Upper lobe of right lung (tissue), 1 donor: ENCODE measurements around the gene UNG. TPM values are rescaled to one million over a fixed set of nuclear protein-coding genes. Genes with fewer than 3 reads are reported as not detected.

Experiments used
- ATAC-seq: fragments of 200-7000 bp; cut with Tn5 transposase; one replicate; pipeline ENCODE4 v1.9.1; 2020; ENCODE audit warnings: mild to moderate bottlenecking, moderate library complexity
- DNase-seq: peaks from one replicate; pipeline ENCODE4 v3.0.0-alpha.2; 2020
- H3K27ac ChIP-seq: fragments of 200-600 bp; one replicate; pipeline ENCODE4 v1.8.0; 2022
- H3K27me3 ChIP-seq: fragments of 200-600 bp; one replicate; pipeline ENCODE4 v1.8.0; 2022; ENCODE audit warnings: mild to moderate bottlenecking
- H3K36me3 ChIP-seq: fragments of 200-600 bp; one replicate; pipeline ENCODE4 v1.8.0; 2022
- H3K4me1 ChIP-seq: fragments of 200-600 bp; one replicate; pipeline ENCODE4 v1.8.0; 2022
- H3K4me3 ChIP-seq: fragments of 200-600 bp; one replicate; pipeline ENCODE4 v1.8.0; 2022; ENCODE audit warnings: mild to moderate bottlenecking
- H3K9me3 ChIP-seq: fragments of 200-600 bp; one replicate; pipeline ENCODE4 v1.8.0; 2022
- intact Hi-C: fragments of 100-400 bp; cut with DNase I; formaldehyde crosslinking; loops from one replicate; pipeline ENCODE4 v1.11.0; 2022
- total RNA-seq: library from RNA; stranded (reverse); fragmentation: NEBNext Ultra II Directional; extraction: Animal tissue kit (Norgen Biotek cat#: 25700); gene quantifications from one replicate; pipeline ENCODE4 v1.2.1, GENCODE V29; 2021
- TF ChIP-seq, protein P1 (sequence below): fragments of 200-600 bp; IDR thresholded peaks from one replicate; pipeline ENCODE4 v1.8.0; 2022; ENCODE audit warnings: antibody characterized with exemption
- donor health status: DM: no; HTN: yes; CAD: no; lungs with severe emphysema.

The UNG gene
- total RNA-seq, 1 donor from 2014 or later: 18.2 TPM

DNA sequence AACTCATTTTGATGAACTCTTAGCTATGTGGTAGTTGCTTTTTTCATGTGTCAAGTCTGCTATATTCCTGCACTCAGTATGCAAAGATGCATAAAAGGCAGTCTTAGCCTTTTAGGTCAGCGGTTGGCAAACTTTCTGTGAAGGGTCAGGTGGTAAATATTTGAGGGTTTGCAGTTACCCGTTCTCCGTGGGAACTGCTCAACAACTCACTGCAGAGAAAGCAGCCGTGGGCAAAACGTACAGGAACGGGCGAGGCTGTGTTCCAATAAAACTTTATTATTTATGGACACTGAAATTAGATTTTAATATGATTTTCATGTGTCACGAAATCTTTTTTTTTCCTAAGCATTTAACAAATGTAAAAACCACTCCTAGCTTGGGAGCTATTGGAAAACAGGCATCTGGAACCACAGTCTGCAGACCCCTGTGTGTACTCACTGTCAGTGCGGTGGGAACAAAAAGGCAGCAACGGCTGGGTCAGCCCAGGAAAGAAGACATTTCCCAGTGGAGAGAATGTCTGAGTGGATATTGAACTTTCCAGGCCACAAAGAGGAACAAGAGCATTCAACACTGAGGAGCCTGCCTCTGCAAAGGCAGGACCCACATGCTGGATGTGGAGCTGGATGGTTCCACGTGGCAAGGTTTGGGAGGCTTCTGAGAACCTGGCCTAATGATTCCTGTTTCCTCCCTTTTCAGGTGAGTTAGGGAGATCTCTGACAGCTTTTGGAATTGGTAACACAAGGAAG is 15.5 kb downstream of the UNG start:
- Histone ChIP-seq H3K4me3 (no peak overlapping the region), H3K27ac (peak overlapping the region; percentile 75), H3K9me3 (no peaks in the 10 kb centered on the region), H3K36me3 (no peaks in the 10 kb centered on the region), H3K27me3 (no peaks in the 10 kb centered on the region), H3K4me1 (peaks cover 60% of the 10 kb centered on the region)
- DNase-seq (no peak), ATAC-seq (no peak)
- intact Hi-C loops: no loop called here
- TF ChIP-seq, protein P1, sequence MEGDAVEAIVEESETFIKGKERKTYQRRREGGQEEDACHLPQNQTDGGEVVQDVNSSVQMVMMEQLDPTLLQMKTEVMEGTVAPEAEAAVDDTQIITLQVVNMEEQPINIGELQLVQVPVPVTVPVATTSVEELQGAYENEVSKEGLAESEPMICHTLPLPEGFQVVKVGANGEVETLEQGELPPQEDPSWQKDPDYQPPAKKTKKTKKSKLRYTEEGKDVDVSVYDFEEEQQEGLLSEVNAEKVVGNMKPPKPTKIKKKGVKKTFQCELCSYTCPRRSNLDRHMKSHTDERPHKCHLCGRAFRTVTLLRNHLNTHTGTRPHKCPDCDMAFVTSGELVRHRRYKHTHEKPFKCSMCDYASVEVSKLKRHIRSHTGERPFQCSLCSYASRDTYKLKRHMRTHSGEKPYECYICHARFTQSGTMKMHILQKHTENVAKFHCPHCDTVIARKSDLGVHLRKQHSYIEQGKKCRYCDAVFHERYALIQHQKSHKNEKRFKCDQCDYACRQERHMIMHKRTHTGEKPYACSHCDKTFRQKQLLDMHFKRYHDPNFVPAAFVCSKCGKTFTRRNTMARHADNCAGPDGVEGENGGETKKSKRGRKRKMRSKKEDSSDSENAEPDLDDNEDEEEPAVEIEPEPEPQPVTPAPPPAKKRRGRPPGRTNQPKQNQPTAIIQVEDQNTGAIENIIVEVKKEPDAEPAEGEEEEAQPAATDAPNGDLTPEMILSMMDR: no peak

DNA sequence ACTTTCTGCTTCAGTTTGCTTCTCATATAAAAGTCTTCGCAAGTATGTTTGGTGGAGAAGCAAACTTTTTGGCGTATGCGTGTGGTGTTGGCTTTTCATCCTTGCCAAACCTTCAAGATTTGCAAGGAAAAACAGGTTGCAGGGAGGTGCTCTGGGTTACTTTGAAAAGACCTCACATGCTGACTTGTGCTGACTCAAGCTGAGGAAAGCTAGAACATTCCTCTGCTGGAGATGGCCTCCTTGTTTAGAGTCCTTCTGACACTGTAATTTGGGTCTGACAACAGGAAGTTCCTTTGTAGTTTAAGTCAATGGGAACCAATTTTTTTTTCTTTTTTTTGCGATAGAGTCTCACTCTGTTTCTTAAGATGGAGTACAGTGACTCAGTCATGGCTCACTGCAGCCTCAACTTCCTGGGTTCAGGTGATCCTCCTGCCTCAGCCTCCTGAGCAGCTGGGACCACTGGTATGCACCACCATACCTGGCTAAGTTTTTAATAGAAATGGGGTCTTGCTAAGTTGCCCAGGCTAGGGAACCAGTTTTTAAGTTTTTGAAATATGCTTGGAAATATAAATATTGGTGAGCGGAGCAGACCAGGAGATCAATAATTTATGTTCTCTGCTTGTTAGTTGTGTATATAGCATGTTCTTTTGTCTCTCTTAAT is 16.4 kb downstream of the UNG start:
- no peak for ATAC-seq
- H3K36me3 ChIP-seq: no peaks in the 10 kb centered on the region
- intact Hi-C loops: no loop called here
- TF ChIP-seq, protein P1: no peak
- no peaks in the 10 kb centered on the region for H3K27me3 ChIP-seq
- H3K4me1 ChIP-seq: peaks cover 63% of the 10 kb centered on the region
- no peak for DNase-seq
- no peak overlapping the region for H3K4me3 ChIP-seq
- no peaks in the 10 kb centered on the region for H3K9me3 ChIP-seq
- H3K27ac ChIP-seq: peak overlapping the region; percentile 75

DNA sequence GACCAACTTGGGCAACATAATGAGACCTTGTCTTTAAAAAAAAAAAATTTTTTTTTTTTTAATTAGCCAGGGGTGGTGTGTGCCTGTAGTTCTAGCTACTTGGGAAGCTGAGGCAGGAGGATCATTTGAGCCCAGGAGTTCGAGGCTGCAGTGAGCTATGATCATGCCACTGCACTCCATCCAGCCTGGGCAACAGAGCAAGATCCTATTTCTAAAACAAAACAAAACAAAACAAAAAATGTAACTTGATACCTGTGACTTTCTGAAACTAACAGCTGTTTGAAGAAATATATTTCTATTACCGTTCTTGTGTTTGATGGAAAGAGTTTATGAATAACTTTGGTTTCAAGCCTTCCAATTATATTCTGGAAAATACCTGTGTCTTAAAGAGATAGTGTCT is 17.2 kb downstream of the UNG start:
- Histone ChIP-seq H3K4me1 (peaks cover 63% of the 10 kb centered on the region), H3K36me3 (no peaks in the 10 kb centered on the region), H3K27me3 (no peaks in the 10 kb centered on the region), H3K27ac (peak overlapping the region; percentile 75), H3K4me3 (no peak overlapping the region), H3K9me3 (no peaks in the 10 kb centered on the region)
- TF ChIP-seq, protein P1: no peak
- no peak for ATAC-seq
- DNase-seq: no peak
- intact Hi-C loops: no loop called here

DNA sequence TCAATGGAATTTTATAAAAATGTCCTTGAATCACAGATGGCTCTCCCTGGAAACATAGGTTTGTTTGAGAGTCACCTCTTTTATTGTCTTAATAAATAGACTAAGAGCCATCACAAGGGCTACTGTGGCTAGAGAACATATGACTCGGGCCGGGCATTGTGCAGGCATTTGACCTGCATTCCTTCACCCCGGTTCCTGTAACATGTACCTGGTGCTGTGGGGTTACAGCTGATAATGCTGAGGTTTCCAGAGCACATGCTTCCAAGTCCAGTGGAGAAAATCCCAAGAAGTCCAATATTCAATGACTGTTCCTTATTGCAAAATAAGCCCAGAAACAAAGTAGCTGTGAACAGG is 18.0 kb downstream of the UNG start:
- H3K27ac ChIP-seq: peak overlapping the region; percentile 75

DNA sequence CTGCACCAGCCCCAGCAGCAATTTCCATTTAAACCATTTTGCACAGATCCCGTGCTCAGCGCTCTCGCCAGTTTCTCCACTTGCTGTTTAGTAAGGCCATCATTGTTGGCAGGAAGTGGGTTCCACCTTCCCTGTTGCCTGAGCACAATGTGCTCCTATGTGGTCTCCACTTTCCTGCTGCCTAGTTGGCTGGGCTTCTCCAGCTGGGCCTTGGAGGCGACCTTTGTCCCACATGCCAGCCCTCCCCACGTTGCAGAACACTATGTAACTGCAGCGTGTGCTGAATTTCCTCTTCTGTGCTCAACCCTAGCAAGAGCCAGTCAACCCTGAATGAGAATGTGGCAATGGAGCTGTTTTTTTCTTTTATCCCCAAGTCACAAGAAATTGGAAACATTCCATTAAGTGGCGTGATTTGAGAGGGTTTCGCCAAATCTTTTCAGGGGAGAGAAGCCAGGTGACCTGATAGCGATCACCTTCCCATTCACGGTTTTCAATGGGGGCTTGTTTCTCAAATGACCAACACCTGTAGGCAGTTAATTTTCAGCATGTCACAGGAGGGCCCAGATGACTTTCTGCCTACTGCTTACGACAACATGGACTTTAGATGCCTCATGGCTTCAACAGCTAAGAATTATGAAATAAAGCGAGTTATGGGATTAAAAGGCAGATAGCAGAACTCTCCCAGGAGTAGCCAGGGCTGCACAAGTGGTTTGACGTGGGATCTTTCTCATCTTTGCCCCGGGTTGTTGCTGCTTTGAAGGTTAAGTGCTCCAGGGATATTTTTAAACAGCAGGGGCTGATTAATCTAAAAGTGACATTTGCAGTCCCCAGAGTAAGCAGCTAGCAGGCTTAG is 18.6 kb downstream of the UNG start, which contains the start of gene ACACB:
TSS of gene ACACB (plus strand) at position 830 of the 853 bp plus-strand sequence. CDS start 22,819 bp downstream, outside the sequence.
- Histone ChIP-seq H3K4me1 (peaks cover 57% of the 10 kb centered on the region), H3K36me3 (no peaks in the 10 kb centered on the region), H3K27ac (peak within 1 kb of the TSS; percentile 75), H3K27me3 (no peaks in the 10 kb centered on the region), H3K9me3 (no peaks in the 10 kb centered on the region), H3K4me3 (no peak within 1 kb of the TSS)
- TF ChIP-seq, protein P1: no peak
- intact Hi-C loops: no loop called here
- ATAC-seq (peak; percentile 79), DNase-seq (peak; percentile 83)

More for the DNA sequence above, 18.0 kb downstream of the UNG start:
- H3K9me3 ChIP-seq: no peaks in the 10 kb centered on the region
- H3K27me3 ChIP-seq: no peaks in the 10 kb centered on the region
- TF ChIP-seq, protein P1: no peak
- peaks cover 61% of the 10 kb centered on the region for H3K4me1 ChIP-seq
- DNase-seq: no peak
- H3K36me3 ChIP-seq: no peaks in the 10 kb centered on the region
- intact Hi-C loops: no loop called here
- peak; percentile 1 for ATAC-seq
- no peak overlapping the region for H3K4me3 ChIP-seq
